CD4-positive, alpha-beta T cell treated with Interleukin-21 for 1 hour (primary cell): Measurements from ENCODE around the gene NACA2.

Experiments used
- DNase-seq: peaks from one replicate; pipeline ENCODE4 v3.0.0-alpha.2; 2020

Gene NACA2

DNA sequence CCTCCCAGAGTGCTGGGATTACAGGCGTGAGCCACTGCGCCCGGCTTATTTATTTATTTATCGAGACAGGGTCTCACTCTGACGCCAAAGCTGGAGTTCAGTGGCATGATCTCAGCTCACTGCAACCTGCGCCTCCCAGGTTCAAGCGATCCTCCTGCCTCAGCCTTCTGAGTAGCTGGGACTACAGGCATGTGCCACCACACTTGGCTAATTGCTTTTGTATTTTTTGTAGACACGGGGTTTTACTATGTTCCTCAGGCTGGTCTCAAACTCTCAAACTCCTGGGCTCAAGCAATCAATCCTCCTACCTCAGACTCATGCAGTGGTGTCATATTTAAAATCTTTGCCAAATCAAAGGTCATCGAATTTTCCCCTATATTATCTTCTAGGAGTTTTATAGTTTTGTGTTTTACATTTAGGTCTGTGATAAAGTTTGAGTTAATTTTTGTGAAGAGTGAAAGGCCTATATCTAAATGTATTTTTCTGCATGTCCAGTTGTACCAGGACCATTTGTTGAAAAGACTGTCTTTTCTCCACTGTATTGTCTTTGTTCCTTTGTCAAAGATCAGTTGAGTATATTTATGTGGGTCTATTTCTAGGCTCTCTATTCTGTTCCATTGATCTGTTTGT lies 47.1 kb downstream of the NACA2 start:
- no peak for DNase-seq

DNA sequence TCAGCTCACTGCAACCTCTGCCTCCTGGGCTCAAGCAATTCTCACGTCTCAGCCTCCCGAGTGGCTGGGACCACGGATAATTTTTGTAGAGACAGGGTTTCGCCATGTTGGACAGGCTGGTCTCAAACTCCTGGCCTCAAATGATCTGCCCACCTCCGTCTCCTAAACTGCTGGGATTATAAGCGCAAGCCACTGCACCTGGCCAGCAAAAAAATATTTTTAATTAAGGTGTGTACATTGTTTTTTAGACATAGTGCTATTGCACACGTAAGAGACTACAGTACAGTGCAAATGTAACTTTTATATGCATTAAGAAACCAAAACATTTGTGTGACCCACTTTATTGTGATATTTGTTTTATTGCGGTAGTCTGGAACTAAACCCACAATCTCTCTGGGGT lies 49.0 kb downstream of the NACA2 start:
- no peak for DNase-seq

DNA sequence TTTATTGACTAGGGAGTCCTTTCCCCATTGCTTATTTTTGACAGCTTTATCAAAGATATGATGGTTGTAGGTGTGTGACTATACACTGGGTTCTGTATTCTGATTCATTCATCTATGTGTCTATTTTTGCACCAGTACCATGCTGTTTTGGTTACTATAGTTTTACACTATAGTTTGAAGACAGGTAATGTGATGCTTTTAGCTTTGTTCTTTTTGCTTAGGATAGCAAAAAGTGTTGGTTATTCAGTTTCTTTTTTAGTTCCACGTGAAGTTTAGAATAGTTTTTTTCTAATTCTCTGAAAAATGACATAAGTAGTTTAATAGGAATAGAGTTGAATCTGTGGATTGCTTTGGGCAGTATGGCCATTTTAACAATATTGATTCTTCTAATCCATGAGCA lies 50.1 kb downstream of the NACA2 start:
- DNase-seq = no peak
